Measurements from ENCODE around the gene OR51V1.

Gene OR51V1

GRCh38 chr11:5238486-5238885, 38.0 kb upstream of the OR51V1 start:
- Histone ChIP-seq H4K20me1 (ENCODE audit: insufficient read depth, low read length, poor library complexity, severe bottlenecking) (no peaks in the 10 kb centered on the region), H3K9me3 (ENCODE audit: insufficient read depth, low read depth, low read length) (no peaks in the 10 kb centered on the region), H3F3A (ENCODE audit: low read depth) (no peaks in the 10 kb centered on the region), H3K79me2 (ENCODE audit: insufficient read depth, low read length) (no peaks in the 10 kb centered on the region), H3K9me2 (replicated peaks; ENCODE audit: low read depth, low read length) (no peaks in the 10 kb centered on the region), H3K4me3 (ENCODE audit: low read length, poor library complexity, severe bottlenecking) (no peak overlapping the region), H3K9ac (ENCODE audit: low read depth, low read length, poor library complexity, severe bottlenecking) (no peak overlapping the region), H3K4me2 (ENCODE audit: low read depth, low read length, poor library complexity, severe bottlenecking) (no peak overlapping the region), H3K4me1 (ENCODE audit: insufficient read depth, low read length, poor library complexity, severe bottlenecking) (no peaks in the 10 kb centered on the region), H3K27me3 (ENCODE audit: insufficient read depth, low read length, poor library complexity, severe bottlenecking) (no peaks in the 10 kb centered on the region), H3K36me3 (ENCODE audit: insufficient read depth, low read length) (no peaks in the 10 kb centered on the region), H2AFZ (ENCODE audit: low read length) (no peak overlapping the region)
- TF ChIP-seq CTCF (conservative IDR thresholded peaks at IDR 0.05; ENCODE audit: low read length) (no peak), EZH2phosphoT487 (IDR thresholded peaks at IDR 0.05; ENCODE audit: borderline replicate concordance) (no peak)

- Histone ChIP-seq H3K9me3 (ENCODE audit: insufficient read depth, low read depth, low read length) (no peaks in the 10 kb centered on the region), H3F3A (ENCODE audit: low read depth) (no peaks in the 10 kb centered on the region), H3K79me2 (ENCODE audit: insufficient read depth, low read length) (no peaks in the 10 kb centered on the region), H3K27me3 (ENCODE audit: insufficient read depth, low read length, poor library complexity, severe bottlenecking) (no peaks in the 10 kb centered on the region), H4K20me1 (ENCODE audit: insufficient read depth, low read length, poor library complexity, severe bottlenecking) (no peaks in the 10 kb centered on the region), H2AFZ (ENCODE audit: low read length) (no peak overlapping the region), H3K36me3 (ENCODE audit: insufficient read depth, low read length) (no peaks in the 10 kb centered on the region), H3K4me3 (ENCODE audit: low read length, poor library complexity, severe bottlenecking) (no peak overlapping the region), H3K4me1 (ENCODE audit: insufficient read depth, low read length, poor library complexity, severe bottlenecking) (no peaks in the 10 kb centered on the region), H3K9me2 (replicated peaks; ENCODE audit: low read depth, low read length) (no peaks in the 10 kb centered on the region), H3K4me2 (ENCODE audit: low read depth, low read length, poor library complexity, severe bottlenecking) (no peak overlapping the region), H3K9ac (ENCODE audit: low read depth, low read length, poor library complexity, severe bottlenecking) (no peak overlapping the region)
- TF ChIP-seq EZH2phosphoT487 (IDR thresholded peaks at IDR 0.05; ENCODE audit: borderline replicate concordance) (no peak), CTCF (conservative IDR thresholded peaks at IDR 0.05; ENCODE audit: low read length) (no peak)
Observed at GRCh38 chr11:5237420-5237819, 36.9 kb upstream of the OR51V1 start.

GRCh38 chr11:5235364-5236095, 35.0 kb upstream of the OR51V1 start:
- H4K20me1 ChIP-seq (ENCODE audit: insufficient read depth, low read length, poor library complexity, severe bottlenecking): no peaks in the 10 kb centered on the region
- TF ChIP-seq EZH2phosphoT487 (IDR thresholded peaks at IDR 0.05; ENCODE audit: borderline replicate concordance) (no peak), CTCF (conservative IDR thresholded peaks at IDR 0.05; ENCODE audit: low read length) (no peak)
- H3K9me2 ChIP-seq (replicated peaks; ENCODE audit: low read depth, low read length): no peaks in the 10 kb centered on the region
- H3K9me3 ChIP-seq (ENCODE audit: insufficient read depth, low read depth, low read length): no peaks in the 10 kb centered on the region
- no peak overlapping the region for H3K4me2 ChIP-seq (ENCODE audit: low read depth, low read length, poor library complexity, severe bottlenecking)
- H3K4me1 ChIP-seq (ENCODE audit: insufficient read depth, low read length, poor library complexity, severe bottlenecking): no peaks in the 10 kb centered on the region
- H3K9ac ChIP-seq (ENCODE audit: low read depth, low read length, poor library complexity, severe bottlenecking): no peak overlapping the region
- no peaks in the 10 kb centered on the region for H3K79me2 ChIP-seq (ENCODE audit: insufficient read depth, low read length)
- H3K36me3 ChIP-seq (ENCODE audit: insufficient read depth, low read length): no peaks in the 10 kb centered on the region
- H3F3A ChIP-seq (ENCODE audit: low read depth): no peaks in the 10 kb centered on the region
- H3K4me3 ChIP-seq (ENCODE audit: low read length, poor library complexity, severe bottlenecking): no peak overlapping the region
- no peak overlapping the region for H2AFZ ChIP-seq (ENCODE audit: low read length)
- no peaks in the 10 kb centered on the region for H3K27me3 ChIP-seq (ENCODE audit: insufficient read depth, low read length, poor library complexity, severe bottlenecking)

Data from Loucy (cell line).